GM21576 (cell line): Measurements from ENCODE around the gene ABCD4.

Source experiments
- ATAC-seq: cut with Tn5 transposase; IDR thresholded peaks from one replicate; pipeline ENCODE4 v1.9.1; 2021; ENCODE audit warnings: mild to moderate bottlenecking, moderate library complexity; ENCODE audit not compliant: unreplicated experiment

The ABCD4 gene

GRCh38 chr14:74238974-74239847 lies 63.5 kb downstream of the ABCD4 start, which contains the start of gene VSX2:
Gene VSX2 (plus strand): TSS chr14:74239449. CDS start chr14:74239562, 113 bp downstream.
- ATAC-seq = no peak

- ATAC-seq = no peak
Observed at GRCh38 chr14:74237441-74237840, 65.3 kb downstream of the ABCD4 start.
